GM12875 (cell line): ENCODE data around the gene GPR18.
A peak's percentile ranks its signal among the peaks of the same experiment; 100 is the strongest.

ENCODE experiments used
- H3K4me3 ChIP-seq: one replicate; pipeline ENCODE4 v1.5.1; 2011; ENCODE audit warnings: low read depth, low read length, control low read depth
- TF ChIP-seq, protein P1 (sequence below): IDR thresholded peaks from 2 replicates; pipeline ENCODE4 v1.5.1; 2011; ENCODE audit warnings: low read depth, mild to moderate bottlenecking, control low read depth, inconsistent platforms, low read length, moderate library complexity, borderline replicate concordance; ENCODE audit not compliant: insufficient read depth

Gene GPR18

GRCh38 chr13:99276706-99277105, 18.5 kb upstream of the GPR18 start:
- no peak overlapping the region for H3K4me3 ChIP-seq
- TF ChIP-seq, protein P1, sequence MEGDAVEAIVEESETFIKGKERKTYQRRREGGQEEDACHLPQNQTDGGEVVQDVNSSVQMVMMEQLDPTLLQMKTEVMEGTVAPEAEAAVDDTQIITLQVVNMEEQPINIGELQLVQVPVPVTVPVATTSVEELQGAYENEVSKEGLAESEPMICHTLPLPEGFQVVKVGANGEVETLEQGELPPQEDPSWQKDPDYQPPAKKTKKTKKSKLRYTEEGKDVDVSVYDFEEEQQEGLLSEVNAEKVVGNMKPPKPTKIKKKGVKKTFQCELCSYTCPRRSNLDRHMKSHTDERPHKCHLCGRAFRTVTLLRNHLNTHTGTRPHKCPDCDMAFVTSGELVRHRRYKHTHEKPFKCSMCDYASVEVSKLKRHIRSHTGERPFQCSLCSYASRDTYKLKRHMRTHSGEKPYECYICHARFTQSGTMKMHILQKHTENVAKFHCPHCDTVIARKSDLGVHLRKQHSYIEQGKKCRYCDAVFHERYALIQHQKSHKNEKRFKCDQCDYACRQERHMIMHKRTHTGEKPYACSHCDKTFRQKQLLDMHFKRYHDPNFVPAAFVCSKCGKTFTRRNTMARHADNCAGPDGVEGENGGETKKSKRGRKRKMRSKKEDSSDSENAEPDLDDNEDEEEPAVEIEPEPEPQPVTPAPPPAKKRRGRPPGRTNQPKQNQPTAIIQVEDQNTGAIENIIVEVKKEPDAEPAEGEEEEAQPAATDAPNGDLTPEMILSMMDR = no peak

DNA sequence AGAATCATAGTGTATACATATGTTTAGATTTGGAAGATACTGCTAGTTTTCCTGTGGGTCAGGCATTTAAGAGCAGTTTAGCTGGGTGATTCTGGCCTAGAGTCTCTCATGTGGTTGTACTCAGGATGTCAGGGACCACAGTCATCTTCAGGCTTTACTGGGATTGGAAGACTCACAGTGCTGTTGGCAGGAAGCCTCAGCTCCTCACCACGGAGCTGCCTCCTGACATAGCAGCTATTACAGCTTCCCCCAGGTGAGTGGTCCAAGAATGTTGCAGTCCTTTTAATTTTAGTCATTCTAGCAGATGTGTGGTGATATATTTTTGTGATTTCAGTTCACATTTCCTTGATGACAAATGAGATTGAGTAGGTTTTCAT, 16.9 kb upstream of the GPR18 start:
- no peak overlapping the region for H3K4me3 ChIP-seq
- TF ChIP-seq, protein P1 = no peak

DNA sequence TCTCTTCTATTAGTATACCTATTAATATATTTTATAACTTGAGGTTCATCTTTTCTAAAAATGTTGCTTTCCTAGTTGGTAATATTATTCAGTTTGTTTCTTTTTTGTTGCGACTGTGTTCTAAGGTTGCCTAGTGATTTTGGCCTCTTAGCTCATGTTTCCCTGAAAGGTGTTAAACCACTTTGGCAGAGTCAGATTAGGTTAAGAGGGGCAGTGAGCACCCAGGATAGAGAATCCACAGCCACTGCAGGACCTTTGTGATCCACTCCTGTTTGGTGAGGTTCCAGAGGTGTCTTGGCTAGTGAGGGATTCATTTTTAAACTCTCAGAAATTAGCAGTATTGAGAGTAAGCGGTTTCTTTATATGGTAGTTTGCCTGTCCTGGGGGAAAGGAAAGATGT, 14.9 kb upstream of the GPR18 start:
- TF ChIP-seq, protein P1 = no peak
- H3K4me3 ChIP-seq = no peak overlapping the region

GRCh38 chr13:99272481-99272880, 14.3 kb upstream of the GPR18 start:
- no peak overlapping the region for H3K4me3 ChIP-seq
- TF ChIP-seq, protein P1 = no peak

GRCh38 chr13:99271249-99271648, 13.1 kb upstream of the GPR18 start:
- no peak overlapping the region for H3K4me3 ChIP-seq
- TF ChIP-seq, protein P1 = no peak

GRCh38 chr13:99270518-99270917, 12.3 kb upstream of the GPR18 start:
- H3K4me3 ChIP-seq = no peak overlapping the region

GRCh38 chr13:99269627-99270241, 11.6 kb upstream of the GPR18 start:
- TF ChIP-seq, protein P1 = peak; percentile 55; the same call in 1 of the 2 replicates

More at GRCh38 chr13:99270518-99270917, 12.3 kb upstream of the GPR18 start:
- TF ChIP-seq, protein P1 = no peak

More at GRCh38 chr13:99269627-99270241, 11.6 kb upstream of the GPR18 start:
- no peak overlapping the region for H3K4me3 ChIP-seq
